Activated CD8-positive, alpha-beta T cell treated with anti-CD3 and anti-CD28 coated beads for 36 hours (primary cell): ENCODE data around the gene NEUROD2. TPM values are rescaled to one million over a fixed set of nuclear protein-coding genes. Genes with fewer than 3 reads are reported as not detected.

Source experiments
- ATAC-seq: fragments of 200-7000 bp; cut with Tn5 transposase; one replicate; pipeline ENCODE4 v1.10.0; 2021; ENCODE audit warnings: mild to moderate bottlenecking, moderate library complexity
- CTCF ChIA-PET: fragments of 350-600 bp; sonication (Branson Sonifier 250); formaldehyde crosslinking; loops from one replicate; lab custom pipeline; 2021; ENCODE audit warnings: antibody characterized with exemption; lab: Charles Lee
- POLR2A ChIA-PET: fragments of 350-600 bp; sonication (Branson Sonifier 250); formaldehyde crosslinking; loops from one replicate; lab custom pipeline; 2021; ENCODE audit warnings: antibody characterized with exemption; lab: Charles Lee
- DNase-seq: peaks from one replicate; pipeline ENCODE4 v3.0.0-alpha.2; 2020
- H3K27ac Mint-ChIP-seq: one replicate; pipeline ENCODE4 v1.8.0; 2021; ENCODE audit warnings: mild to moderate bottlenecking, mixed read lengths
- H3K27me3 Mint-ChIP-seq: one replicate; pipeline ENCODE4 v1.8.0; 2021; ENCODE audit warnings: mixed read lengths
- H3K36me3 Mint-ChIP-seq: one replicate; pipeline ENCODE4 v1.8.0; 2021; ENCODE audit warnings: low read depth, mixed read lengths
- H3K4me1 Mint-ChIP-seq: one replicate; pipeline ENCODE4 v1.8.0; 2021; ENCODE audit warnings: low read depth, mixed read lengths
- H3K4me3 Mint-ChIP-seq: one replicate; pipeline ENCODE4 v1.8.0; 2021; ENCODE audit warnings: mild to moderate bottlenecking, moderate library complexity, mixed read lengths
- H3K9me3 Mint-ChIP-seq: one replicate; pipeline ENCODE4 v1.8.0; 2021; ENCODE audit warnings: mixed read lengths
- intact Hi-C: fragments of 100-400 bp; cut with micrococcal nuclease; formaldehyde crosslinking; loops from one replicate; pipeline ENCODE4 v1.10.0; 2022
- total RNA-seq, 2 experiments: library from RNA; stranded (reverse); gene quantifications; one replicate each; pipeline ENCODE4 v1.2.3, GENCODE V29; 2021
- TF ChIP-seq, protein P1 (sequence below): fragments of 200-600 bp; IDR thresholded peaks from one replicate; pipeline ENCODE4 v1.8.0; 2022; ENCODE audit warnings: antibody characterized with exemption, mild to moderate bottlenecking

The NEUROD2 gene
- total RNA-seq, 2 experiments from 2014 or later, result not detected

DNA sequence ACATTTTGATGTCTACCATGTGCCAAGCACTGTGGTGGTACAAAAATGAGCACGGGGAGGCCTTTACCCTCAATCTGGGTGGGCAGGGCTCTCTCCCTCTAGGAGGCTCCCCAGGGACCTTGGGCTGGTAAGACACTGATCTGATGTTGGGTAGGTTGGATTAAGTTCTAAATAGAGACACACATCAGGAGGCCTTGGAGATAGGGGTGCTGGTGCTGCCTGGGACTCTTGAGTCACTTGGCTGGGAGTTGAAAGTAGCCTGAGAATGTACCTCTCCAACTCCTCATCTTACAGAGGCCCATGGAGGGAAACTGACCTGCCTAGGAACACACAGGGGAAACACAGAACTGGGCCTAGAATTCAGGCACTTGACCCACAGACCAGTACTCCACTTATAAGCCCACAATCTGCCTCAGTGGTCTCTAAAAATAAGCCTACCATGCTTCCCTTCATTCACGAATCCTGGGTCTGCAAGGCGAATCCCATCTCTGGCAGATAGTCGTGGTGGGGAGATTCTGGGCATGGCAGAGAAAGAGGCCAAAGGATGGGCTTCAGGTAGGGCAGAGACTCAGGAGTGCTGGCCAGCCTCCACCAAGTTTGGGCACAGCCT lies 1.8 kb upstream of the NEUROD2 start:
- intact Hi-C loops, result no loop called here
- no peak overlapping the region for H3K4me3 Mint-ChIP-seq

DNA sequence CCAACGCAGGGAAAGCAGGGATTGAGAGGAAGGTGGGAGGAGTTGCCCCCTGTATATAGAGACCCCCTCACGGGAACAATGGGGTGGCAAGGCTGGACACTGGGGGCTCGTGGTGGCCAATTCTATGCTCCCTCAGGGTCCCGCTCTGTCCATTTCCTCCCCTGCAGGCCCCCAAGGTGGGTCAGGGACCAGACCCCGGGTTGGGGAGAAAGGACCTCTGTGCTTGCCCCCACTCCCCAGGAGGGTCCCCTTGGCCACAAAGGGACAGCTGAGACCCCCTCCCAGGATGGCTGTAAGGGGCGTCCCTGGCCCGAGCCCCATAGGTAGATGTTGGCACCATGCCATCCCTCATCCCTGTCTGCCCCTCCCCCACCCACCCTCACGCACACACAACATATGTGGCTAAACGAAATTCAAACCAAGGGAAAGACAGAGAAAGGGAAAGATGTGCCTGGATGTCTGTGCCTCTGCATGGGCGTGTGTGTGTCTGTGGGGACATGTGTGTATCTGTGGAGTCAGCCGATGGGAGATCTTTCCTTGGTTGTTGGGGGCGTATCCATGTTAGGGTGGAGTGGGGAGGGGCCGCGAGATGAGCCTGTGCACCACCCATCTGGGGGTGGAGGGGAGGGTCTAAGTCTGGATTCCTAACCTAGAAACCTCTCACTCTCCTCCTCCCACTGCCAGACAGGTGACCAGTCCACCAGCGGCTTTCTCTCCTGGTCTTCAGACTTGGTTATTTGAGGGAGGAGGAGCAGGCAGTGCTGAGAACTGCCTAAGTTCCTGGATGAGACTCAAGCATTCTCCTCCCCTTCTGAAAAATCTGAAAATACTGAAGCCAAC lies 642 bp upstream of the NEUROD2 start:
- Mint-ChIP-seq H3K27ac (no peak overlapping the region), H3K27me3 (peaks cover 43% of the 10 kb centered on the region), H3K9me3 (no peaks in the 10 kb centered on the region), H3K4me3 (no peak overlapping the region), H3K36me3 (no peaks in the 10 kb centered on the region), H3K4me1 (peaks cover 16% of the 10 kb centered on the region)
- DNase-seq (no peak), ATAC-seq (no peak)
- TF ChIP-seq, protein P1, sequence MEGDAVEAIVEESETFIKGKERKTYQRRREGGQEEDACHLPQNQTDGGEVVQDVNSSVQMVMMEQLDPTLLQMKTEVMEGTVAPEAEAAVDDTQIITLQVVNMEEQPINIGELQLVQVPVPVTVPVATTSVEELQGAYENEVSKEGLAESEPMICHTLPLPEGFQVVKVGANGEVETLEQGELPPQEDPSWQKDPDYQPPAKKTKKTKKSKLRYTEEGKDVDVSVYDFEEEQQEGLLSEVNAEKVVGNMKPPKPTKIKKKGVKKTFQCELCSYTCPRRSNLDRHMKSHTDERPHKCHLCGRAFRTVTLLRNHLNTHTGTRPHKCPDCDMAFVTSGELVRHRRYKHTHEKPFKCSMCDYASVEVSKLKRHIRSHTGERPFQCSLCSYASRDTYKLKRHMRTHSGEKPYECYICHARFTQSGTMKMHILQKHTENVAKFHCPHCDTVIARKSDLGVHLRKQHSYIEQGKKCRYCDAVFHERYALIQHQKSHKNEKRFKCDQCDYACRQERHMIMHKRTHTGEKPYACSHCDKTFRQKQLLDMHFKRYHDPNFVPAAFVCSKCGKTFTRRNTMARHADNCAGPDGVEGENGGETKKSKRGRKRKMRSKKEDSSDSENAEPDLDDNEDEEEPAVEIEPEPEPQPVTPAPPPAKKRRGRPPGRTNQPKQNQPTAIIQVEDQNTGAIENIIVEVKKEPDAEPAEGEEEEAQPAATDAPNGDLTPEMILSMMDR, result no peak
- ChIA-PET CTCF (interaction anchor here (1.1 kb wide), 1 partner anchor 13 kb away, joined by 5 read pairs; no protein-coding TSS in a partner anchor), POLR2A (interaction anchor here (1.4 kb wide), 2 partner anchors 9 to 69 kb away, joined by 3 read pairs; no protein-coding TSS in a partner anchor)
- intact Hi-C loops, result no loop called here

More for the DNA sequence above, 1.8 kb upstream of the NEUROD2 start:
- POLR2A ChIA-PET, result no interaction called here
- TF ChIP-seq, protein P1, result no peak
- Mint-ChIP-seq H3K9me3 (no peaks in the 10 kb centered on the region), H3K4me1 (peaks cover 11% of the 10 kb centered on the region), H3K27me3 (peaks cover 36% of the 10 kb centered on the region), H3K36me3 (no peaks in the 10 kb centered on the region), H3K27ac (no peak overlapping the region)
- DNase-seq, result no peak
- CTCF ChIA-PET, result interaction anchor here (1.1 kb wide), 1 partner anchor 12 kb away, joined by 5 read pairs; no protein-coding TSS in a partner anchor
- no peak for ATAC-seq

DNA sequence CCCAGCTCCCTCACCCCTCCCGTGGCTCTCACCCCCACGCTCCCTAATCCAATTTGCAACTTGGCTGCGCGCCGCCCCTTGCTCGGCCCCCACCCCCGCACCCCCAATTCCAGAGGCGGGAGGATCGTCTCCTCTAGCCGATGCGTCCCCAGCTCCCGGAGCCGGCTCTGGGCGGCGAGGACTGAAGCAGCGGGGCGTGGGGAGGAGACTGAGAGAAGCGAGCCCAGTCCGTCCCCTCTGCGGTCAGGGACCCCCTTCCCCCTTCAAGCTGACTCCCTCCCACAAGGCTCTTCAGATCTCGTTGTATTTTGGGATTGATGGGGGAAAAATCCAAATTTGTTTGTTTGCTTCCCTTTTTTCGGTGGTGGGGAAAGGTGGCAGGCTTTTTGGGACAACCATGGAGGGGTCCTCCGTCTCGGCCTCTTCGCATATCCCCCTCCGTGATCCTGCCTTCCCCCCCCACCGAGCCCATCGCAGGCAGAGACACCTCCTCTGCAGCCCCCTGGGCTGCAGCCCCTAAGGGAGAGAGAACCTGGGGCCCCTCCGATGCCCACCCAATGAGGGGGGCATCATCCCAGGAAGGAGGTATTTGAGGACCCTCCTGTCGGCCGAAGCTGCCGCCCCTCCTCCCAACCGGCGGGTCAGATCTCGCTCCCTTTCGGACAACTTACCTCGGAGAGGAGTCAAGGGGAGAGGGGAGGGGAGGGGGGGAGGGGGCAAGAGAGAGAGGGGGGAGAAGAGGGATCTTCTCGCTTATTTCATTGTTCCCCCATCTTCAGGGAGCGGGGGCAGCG lies 466 bp downstream of the NEUROD2 start:
- H3K27ac Mint-ChIP-seq, result no peak overlapping the region
- H3K9me3 Mint-ChIP-seq, result no peaks in the 10 kb centered on the region
- ATAC-seq, result no peak
- ChIA-PET CTCF (interaction anchor here (4.6 kb wide), 1 partner anchor 15 kb away, joined by 33 read pairs; no protein-coding TSS in a partner anchor), POLR2A (interaction anchor here (0.8 to 1.4 kb wide), 4 partner anchors 10 to 68 kb away, joined by 3 read pairs; no protein-coding TSS in a partner anchor)
- H3K27me3 Mint-ChIP-seq, result peaks cover 54% of the 10 kb centered on the region
- TF ChIP-seq, protein P1, result no peak
- H3K4me3 Mint-ChIP-seq, result no peak overlapping the region
- H3K36me3 Mint-ChIP-seq, result no peaks in the 10 kb centered on the region
- no peak for DNase-seq
- peaks cover 18% of the 10 kb centered on the region for H3K4me1 Mint-ChIP-seq
- intact Hi-C loops, result no loop called here

DNA sequence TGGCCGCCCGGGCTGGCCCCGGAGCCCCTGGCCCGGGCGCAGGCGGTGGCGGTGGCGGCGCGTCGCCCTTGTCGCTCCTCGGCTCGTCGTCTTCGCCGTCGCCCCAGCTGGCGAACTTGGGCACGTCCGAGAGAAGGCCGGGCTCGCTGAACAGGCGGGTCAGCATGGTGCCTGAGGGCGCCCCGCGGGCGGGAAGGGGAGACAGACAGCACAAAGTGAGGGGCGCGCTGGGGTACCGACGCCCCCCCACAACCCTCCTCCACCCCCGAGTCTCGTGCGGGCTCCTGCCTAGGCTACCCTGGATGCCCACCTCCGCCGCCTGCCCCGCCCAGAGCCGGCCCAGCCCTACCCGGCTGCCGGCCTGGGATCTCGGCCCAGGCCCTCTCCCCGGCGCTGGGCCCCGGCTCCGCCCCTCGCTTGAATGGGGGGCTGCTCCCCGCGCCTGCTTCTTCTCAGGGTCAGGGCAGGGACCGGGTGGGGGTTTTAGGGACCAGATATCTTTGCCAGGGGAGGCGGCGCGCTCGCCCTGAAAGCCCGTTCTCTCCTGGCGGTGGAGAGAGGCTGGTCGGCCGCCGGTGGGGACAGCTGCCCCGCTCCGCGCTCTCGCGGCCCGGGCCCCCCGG lies 1.2 kb downstream of the NEUROD2 start:
- Mint-ChIP-seq H3K36me3 (no peaks in the 10 kb centered on the region), H3K9me3 (no peaks in the 10 kb centered on the region), H3K27ac (no peak overlapping the region), H3K27me3 (peaks cover 61% of the 10 kb centered on the region), H3K4me3 (no peak overlapping the region), H3K4me1 (peaks cover 18% of the 10 kb centered on the region)
- POLR2A ChIA-PET, result interaction anchor here (0.8 to 1.5 kb wide), 5 partner anchors 9 to 32 kb away, joined by 3 to 4 read pairs (median 3); no protein-coding TSS in a partner anchor
- intact Hi-C loops, result no loop called here
- no peak for ATAC-seq
- TF ChIP-seq, protein P1, result no peak
- CTCF ChIA-PET, result interaction anchor here (0.9 to 4.6 kb wide), 4 partner anchors 16 to 73 kb away, joined by 3 to 33 read pairs (median 3); no protein-coding TSS in a partner anchor
- no peak for DNase-seq
